GM12891 (cell line): ENCODE measurements around the gene C2orf80.

Source experiments
- DNase-seq: peaks from one replicate; pipeline ENCODE4 v3.0.0; 2011; ENCODE audit warnings: low spot score; ENCODE audit not compliant: insufficient read length
- FAIRE-seq: peaks from 2 replicates; lab custom pipeline; 2011; peaks lifted over from hg19 to GRCh38; lab: Jason Lieb, UNC
- PAX5 ChIP-seq: IDR thresholded peaks from 2 replicates; pipeline ENCODE4 v1.6.1; 2011; ENCODE audit warnings: low read length, moderate library complexity, mild to moderate bottlenecking; ENCODE audit not compliant: insufficient read depth, severe bottlenecking
- POLR2A ChIP-seq: IDR thresholded peaks from 2 replicates; pipeline ENCODE4 v1.6.1; 2011; ENCODE audit warnings: low read depth, low read length, control low read depth
- POLR2AphosphoS5 ChIP-seq: IDR thresholded peaks from 2 replicates; pipeline ENCODE4 v1.6.1; 2011; ENCODE audit warnings: low read depth, low read length, control low read depth
- POU2F2 ChIP-seq: IDR thresholded peaks from 2 replicates; pipeline ENCODE4 v1.6.1; 2011; ENCODE audit warnings: low read depth, mild to moderate bottlenecking, control low read depth, low read length, moderate library complexity
- SPI1 ChIP-seq: IDR thresholded peaks from 2 replicates; pipeline ENCODE4 v1.6.1; 2011; ENCODE audit warnings: low read depth, low read length, control low read depth
- TAF1 ChIP-seq: IDR thresholded peaks from 2 replicates; pipeline ENCODE4 v1.6.1; 2011; ENCODE audit warnings: low read depth, low read length, control low read depth

The C2orf80 gene

GRCh38 chr2:208207769-208208168 lies 17.9 kb upstream of the C2orf80 start:
- TF ChIP-seq SPI1 (no peak), POLR2A (no peak)
- DNase-seq, result no peak
- FAIRE-seq, result no peak

DNA sequence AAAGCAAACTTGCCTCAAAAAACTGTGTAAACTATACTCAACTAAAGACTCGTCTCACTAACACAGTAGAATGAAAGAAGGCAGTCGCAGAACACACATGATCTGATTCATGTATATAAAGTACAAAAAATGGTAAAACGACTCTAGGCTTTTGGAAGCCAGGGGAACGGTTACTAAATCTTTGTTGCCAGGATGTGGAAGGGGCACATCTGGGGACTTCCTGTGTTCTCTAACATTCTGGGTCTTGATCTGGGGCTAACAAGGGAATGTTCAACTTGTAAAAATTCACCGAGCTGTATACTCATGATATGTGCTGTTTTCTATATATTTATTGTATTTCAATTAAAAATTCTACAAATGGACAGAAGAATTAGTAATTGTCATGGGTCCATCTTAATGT lies 14.3 kb upstream of the C2orf80 start:
- TF ChIP-seq POLR2A, result no peak
- TF ChIP-seq POLR2AphosphoS5, result no peak
- no peak for TF ChIP-seq SPI1
- TF ChIP-seq POU2F2, result no peak
- TF ChIP-seq TAF1, result no peak
- TF ChIP-seq PAX5, result no peak
- FAIRE-seq, result no peak
- DNase-seq, result no peak

- DNase-seq (no peak), FAIRE-seq (no peak)
- no peak for TF ChIP-seq POLR2AphosphoS5
- TF ChIP-seq PAX5, result no peak
- no peak for TF ChIP-seq TAF1
- no peak for TF ChIP-seq POLR2A
- TF ChIP-seq SPI1, result no peak
- TF ChIP-seq POU2F2, result no peak
Measured at GRCh38 chr2:208195531-208195930, 5.7 kb upstream of the C2orf80 start.

DNA sequence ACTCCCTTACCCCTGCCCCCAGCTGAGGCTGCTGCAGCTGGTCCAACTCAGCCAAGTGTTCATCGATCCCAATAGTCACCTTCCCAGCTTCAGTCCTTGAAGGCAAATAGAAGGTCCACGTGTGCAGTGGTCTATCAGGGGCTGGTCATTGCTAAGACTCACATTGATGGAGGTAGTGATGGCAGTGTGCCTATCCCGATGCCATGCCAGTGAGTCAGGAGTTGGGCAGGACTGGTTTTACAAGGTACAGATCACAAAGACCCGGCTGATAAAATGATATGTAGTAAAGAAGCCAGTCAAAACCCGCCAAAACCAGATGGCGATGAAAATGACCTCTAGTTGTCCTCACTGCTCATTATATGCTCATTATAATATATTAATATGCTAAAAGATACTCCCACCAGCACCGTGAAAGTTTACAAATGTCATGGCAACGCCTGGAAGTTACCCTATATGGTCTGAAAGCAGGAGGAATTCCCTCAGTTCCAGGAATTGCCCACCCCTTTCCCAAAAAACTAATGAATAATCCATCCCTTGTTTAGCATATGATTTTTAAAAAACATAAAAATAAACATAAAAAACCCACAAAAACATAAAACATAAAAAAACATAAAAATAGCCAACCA lies 2.9 kb upstream of the C2orf80 start:
- FAIRE-seq, result no peak
- no peak for DNase-seq
- TF ChIP-seq POLR2AphosphoS5 (no peak), POU2F2 (no peak), SPI1 (no peak), TAF1 (no peak), POLR2A (no peak), PAX5 (no peak)

GRCh38 chr2:208189069-208189809 lies 591 bp downstream of the C2orf80 start:
- FAIRE-seq, result no peak
- DNase-seq, result no peak
- no peak for TF ChIP-seq POU2F2
- TF ChIP-seq SPI1, result no peak
- no peak for TF ChIP-seq TAF1
- no peak for TF ChIP-seq PAX5
- TF ChIP-seq POLR2A, result no peak
- no peak for TF ChIP-seq POLR2AphosphoS5

DNA sequence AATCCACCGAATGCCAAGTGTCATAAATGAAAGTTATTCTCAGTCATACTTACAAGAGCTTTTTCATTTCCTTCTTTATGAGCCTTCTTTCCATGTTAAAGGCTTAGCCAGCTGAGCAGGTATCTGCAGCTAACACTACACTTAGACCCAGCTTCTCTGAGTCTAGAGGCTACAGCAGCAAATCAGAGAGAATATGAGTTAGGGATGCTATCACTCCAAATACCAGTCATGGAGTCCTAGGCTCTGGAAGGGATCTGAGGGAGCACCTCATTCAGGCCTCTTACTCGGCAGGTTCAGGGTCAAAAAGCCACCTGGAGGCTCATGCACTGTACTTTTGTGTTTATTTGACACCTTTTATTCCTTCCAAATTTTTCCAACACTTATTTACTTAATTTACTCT lies 2.9 kb downstream of the C2orf80 start:
- TF ChIP-seq TAF1, result no peak
- no peak for TF ChIP-seq PAX5
- TF ChIP-seq POU2F2, result no peak
- no peak for TF ChIP-seq SPI1
- TF ChIP-seq POLR2AphosphoS5, result no peak
- no peak for TF ChIP-seq POLR2A
- FAIRE-seq (no peak), DNase-seq (no peak)

DNA sequence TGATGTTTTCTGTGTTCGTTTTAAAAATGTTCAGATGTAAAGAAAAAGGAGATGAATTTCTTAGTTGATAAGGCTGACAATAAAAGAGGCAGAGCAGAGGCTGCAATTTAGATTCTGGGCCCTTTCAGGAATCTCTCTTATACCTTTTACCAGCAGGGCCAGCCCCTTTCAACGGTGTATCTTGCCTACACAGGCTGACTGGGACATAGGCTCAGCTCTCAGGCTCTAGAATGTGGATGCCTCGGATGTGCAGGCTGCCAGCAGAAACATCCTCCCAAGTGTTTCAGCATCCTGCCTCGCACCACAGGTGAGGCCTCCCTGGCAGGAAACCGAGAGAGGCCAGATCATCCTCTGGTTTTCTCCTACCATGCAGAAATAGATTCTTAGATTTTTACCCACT lies 3.4 kb downstream of the C2orf80 start:
- FAIRE-seq, result no peak
- TF ChIP-seq TAF1 (no peak), POU2F2 (no peak), POLR2AphosphoS5 (no peak), SPI1 (no peak), POLR2A (no peak), PAX5 (no peak)
- DNase-seq, result no peak

- no peak for TF ChIP-seq POLR2AphosphoS5
- no peak for TF ChIP-seq SPI1
- no peak for TF ChIP-seq TAF1
- no peak for TF ChIP-seq PAX5
- TF ChIP-seq POLR2A, result no peak
- no peak for TF ChIP-seq POU2F2
Measured at GRCh38 chr2:208183972-208184705, 5.7 kb downstream of the C2orf80 start.

GRCh38 chr2:208183526-208183925 lies 6.3 kb downstream of the C2orf80 start:
- DNase-seq (no peak), FAIRE-seq (no peak)
- TF ChIP-seq SPI1, result no peak
- TF ChIP-seq POLR2A, result no peak
- TF ChIP-seq PAX5, result no peak
- no peak for TF ChIP-seq POLR2AphosphoS5
- TF ChIP-seq TAF1, result no peak
- TF ChIP-seq POU2F2, result no peak

More at GRCh38 chr2:208183972-208184705, 5.7 kb downstream of the C2orf80 start:
- DNase-seq (no peak), FAIRE-seq (no peak)

GRCh38 chr2:208182835-208183234 lies 7.0 kb downstream of the C2orf80 start:
- TF ChIP-seq POLR2A (no peak), POU2F2 (no peak), TAF1 (no peak)
- DNase-seq (no peak), FAIRE-seq (no peak)
